ENCODE data around the gene HMGCS2. TPM values are rescaled to one million over a fixed set of nuclear protein-coding genes. Genes with fewer than 3 reads are reported as not detected.
A peak's percentile ranks its signal among the peaks of the same experiment; 100 is the strongest.

Gene HMGCS2
- total and polyA plus RNA-seq, 9 of the 15 experiments (the other 6 are each of a cell fraction or from before 2014, with no cell fraction given), result 0.13 TPM; not detected in 8

- Histone ChIP-seq H3K4me2 (ENCODE audit: insufficient read depth, low read length) (no peak overlapping the region), H3K27ac (ENCODE audit: extremely low read depth, low read depth, low read length) (no peak overlapping the region), H3K9ac (ENCODE audit: insufficient read depth in 1 of 2, low read depth in 2 of 2, low read length in 2 of 2) (no peak overlapping the region), H3K9me1 (ENCODE audit: control insufficient read depth, insufficient read depth, low read length) (peaks cover 6% of the 10 kb centered on the region), H3K36me3 (ENCODE audit: control insufficient read depth, insufficient read depth, low read length) (peaks cover 4% of the 10 kb centered on the region; the same call in 1 of the 3 replicates), H3K4me1 (replicated peaks in 1 of 2; ENCODE audit: control insufficient read depth in 2 of 2, insufficient read depth in 2 of 2, low read length in 2 of 2) (peaks cover 1 to 3% of the 10 kb centered on the region in 2 experiments), H3K4me3 (no peak overlapping the region), H3K9me3 (replicated peaks; ENCODE audit: control insufficient read depth, insufficient read depth, low read depth, low read length) (no peaks in the 10 kb centered on the region), H4K20me1 (replicated peaks; ENCODE audit: control insufficient read depth, insufficient read depth, low read length) (peaks cover 35% of the 10 kb centered on the region), H3K79me2 (ENCODE audit: control insufficient read depth, insufficient read depth, low read length) (no peaks in the 10 kb centered on the region), H2AFZ (ENCODE audit: low read depth, low read length) (no peak overlapping the region), H3K27me3 (ENCODE audit: control insufficient read depth in 2 of 2, insufficient read depth in 2 of 2, low read length in 2 of 2) (peaks cover 3 to 16% of the 10 kb centered on the region in 2 experiments; a peak in 3 of 5 replicates)
- TF ChIP-seq WHSC1 (IDR thresholded peaks at IDR 0.05; ENCODE audit: low read length), result no peak
- peak; percentile 52; the same call in 1 of the 2 replicates for TF ChIP-seq POLR2G (IDR thresholded peaks at IDR 0.05; ENCODE audit: low read depth, low read length)
- intact Hi-C loops (cut with micrococcal nuclease), result loop anchor here (5.0 to 10.0 kb wide), 2 partner anchors 65 to 128 kb away; no protein-coding TSS in a partner anchor
- no TSS peak for BruUV-seq (replicated peaks)
- ChIA-PET POLR2A (interaction anchor here (0.6 to 2.3 kb wide), 5 partner anchors 8 to 433 kb away, joined by 3 to 8 read pairs (median 3); partner anchors contain the start of gene SEC22B), CTCF (ENCODE audit: low intra/inter-chr PET ratio) (no interaction called here)
- DNase-seq (ENCODE audit: extremely low read depth in 1 of 4, low spot score in 3 of 4) (no peak), FAIRE-seq (no peak), ATAC-seq (peak; percentile 5)
- 49% methylated on average over 7 of the region's 7 CpGs for WGBS (ENCODE audit: insufficient coverage, low coverage, missing lambda C conversion rate)
- in situ Hi-C loops (cut with MboI), result no loop called here
Measured at GRCh38 chr1:119742677-119743076, 26.0 kb downstream of the HMGCS2 start.

GRCh38 chr1:119742202-119742601 lies 26.5 kb downstream of the HMGCS2 start:
- DNase-seq (ENCODE audit: extremely low read depth in 1 of 4, low spot score in 3 of 4) (no peak), ATAC-seq (no peak), FAIRE-seq (no peak)
- TF ChIP-seq HIVEP1 (CRISPR knock-in tag; IDR thresholded peaks at IDR 0.05) (no peak), POLR2G (IDR thresholded peaks at IDR 0.05; ENCODE audit: low read depth, low read length) (0 out of 2 replicates have a peak, but pooled peaks have one; percentile 16), PHB2 (IDR thresholded peaks at IDR 0.05; ENCODE audit: low read depth) (no peak)
- Histone ChIP-seq H3K9ac (ENCODE audit: insufficient read depth in 1 of 2, low read depth in 2 of 2, low read length in 2 of 2) (no peak overlapping the region), H4K20me1 (replicated peaks; ENCODE audit: control insufficient read depth, insufficient read depth, low read length) (peaks cover 40% of the 10 kb centered on the region), H3K27ac (ENCODE audit: extremely low read depth, low read depth, low read length) (no peak overlapping the region), H3K36me3 (ENCODE audit: control insufficient read depth, insufficient read depth, low read length) (peaks cover 4% of the 10 kb centered on the region; the same call in 1 of the 3 replicates), H3K27me3 (ENCODE audit: control insufficient read depth in 2 of 2, insufficient read depth in 2 of 2, low read length in 2 of 2) (peaks cover 3 to 14% of the 10 kb centered on the region in 2 experiments; a peak in 4 of 5 replicates), H3K9me3 (replicated peaks; ENCODE audit: control insufficient read depth, insufficient read depth, low read depth, low read length) (no peaks in the 10 kb centered on the region), H3K4me3 (no peak overlapping the region), H3K79me2 (ENCODE audit: control insufficient read depth, insufficient read depth, low read length) (no peaks in the 10 kb centered on the region), H3K4me1 (replicated peaks in 1 of 2; ENCODE audit: control insufficient read depth in 2 of 2, insufficient read depth in 2 of 2, low read length in 2 of 2) (peaks cover 6 to 7% of the 10 kb centered on the region in 2 experiments), H2AFZ (ENCODE audit: low read depth, low read length) (no peak overlapping the region), H3K4me2 (ENCODE audit: insufficient read depth, low read length) (no peak overlapping the region), H3K9me1 (ENCODE audit: control insufficient read depth, insufficient read depth, low read length) (peaks cover 9% of the 10 kb centered on the region)
- ChIA-PET POLR2A (interaction anchor here (0.6 to 2.3 kb wide), 5 partner anchors 8 to 37 kb away, joined by 3 to 8 read pairs (median 4); no protein-coding TSS in a partner anchor), CTCF (ENCODE audit: low intra/inter-chr PET ratio) (no interaction called here)
- in situ Hi-C loops (cut with MboI), result no loop called here
- 35% methylated on average over 7 of the region's 7 CpGs for WGBS (ENCODE audit: insufficient coverage, low coverage, missing lambda C conversion rate)
- BruUV-seq (replicated peaks), result no TSS peak
- intact Hi-C loops (cut with micrococcal nuclease), result loop anchor here (5.0 to 10.0 kb wide), 2 partner anchors 65 to 127 kb away; no protein-coding TSS in a partner anchor

All from K562 (cell line).